GM21367 (cell line): ENCODE measurements around the gene KRTAP13-2.

ENCODE experiments used
- ATAC-seq: cut with Tn5 transposase; IDR thresholded peaks from one replicate; pipeline ENCODE4 v1.9.1; 2021; ENCODE audit not compliant: unreplicated experiment

KRTAP13-2 gene

GRCh38 chr21:30329203-30329875, 42.7 kb downstream of the KRTAP13-2 start:
- ATAC-seq: no peak

GRCh38 chr21:30326390-30326789, 45.7 kb downstream of the KRTAP13-2 start:
- ATAC-seq: no peak
